GM18873 (cell line): ENCODE results near the gene RTP5.
"Not testable (repeated sequence)": the region's sequence is repeated elsewhere in the genome, so short reads cannot be mapped to it uniquely, and the experiment has no call there.

Source experiments
- ATAC-seq: cut with Tn5 transposase; IDR thresholded peaks from one replicate; pipeline ENCODE4 v1.9.1; 2021; ENCODE audit warnings: mild to moderate bottlenecking, moderate library complexity, moderate number of reproducible peaks; ENCODE audit not compliant: unreplicated experiment, low FRiP score

Gene RTP5

GRCh38 chr2:241869087-241869961, at the start of gene RTP5:
Gene RTP5 (plus strand): TSS chr2:241869729. CDS start chr2:241869757, 28 bp downstream.
- no peak for ATAC-seq

- not testable (repeated sequence) for ATAC-seq
These were observed 49.4 kb upstream of the RTP5 start for GRCh38 chr2:241819947-241820624.

GRCh38 chr2:241820625-241821384, 48.7 kb upstream of the RTP5 start:
- ATAC-seq = no peak

- no peak for ATAC-seq
These were observed 47.9 kb upstream of the RTP5 start for GRCh38 chr2:241821460-241822263.

GRCh38 chr2:241822264-241822623, 47.3 kb upstream of the RTP5 start:
- ATAC-seq = no peak

- ATAC-seq = not testable (repeated sequence)
These were observed 45.7 kb upstream of the RTP5 start for GRCh38 chr2:241823531-241824437.

- no peak for ATAC-seq
These were observed 42.1 kb upstream of the RTP5 start for GRCh38 chr2:241827394-241827793.

- no peak for ATAC-seq
These were observed 36.3 kb upstream of the RTP5 start for GRCh38 chr2:241833101-241833663.

GRCh38 chr2:241833756-241834526, 35.6 kb upstream of the RTP5 start:
- not testable (repeated sequence) for ATAC-seq

- no peak for ATAC-seq
These were observed 34.9 kb upstream of the RTP5 start for GRCh38 chr2:241834527-241835210.

GRCh38 chr2:241835611-241836010, 33.9 kb upstream of the RTP5 start:
- ATAC-seq = no peak

GRCh38 chr2:241836292-241836691, 33.2 kb upstream of the RTP5 start:
- ATAC-seq = no peak

GRCh38 chr2:241837197-241837965, 32.1 kb upstream of the RTP5 start:
- no peak for ATAC-seq

GRCh38 chr2:241841181-241842066, 28.1 kb upstream of the RTP5 start:
- ATAC-seq = no peak

GRCh38 chr2:241842067-241842415, 27.5 kb upstream of the RTP5 start:
- ATAC-seq = no peak

- no peak for ATAC-seq
These were observed 26.8 kb upstream of the RTP5 start for GRCh38 chr2:241842620-241843211.
